T-helper 2 cell (primary cell): ENCODE results near the gene ZDHHC14.
"Not testable (repeated sequence)": the region's sequence is repeated elsewhere in the genome, so short reads cannot be mapped to it uniquely, and the experiment has no call there.

Experiments
- DNase-seq, 5 experiments: peaks; one replicate each; pipeline versions ENCODE4 v3.0.0 to v3.0.0-alpha.2; 2012 to 2022
- total RNA-seq, 2 donors: gene quantifications; one replicate each; lab custom pipeline; 2026; lab: John Stamatoyannopoulos, UW

Gene ZDHHC14
- 1.8 to 3.1 reads per million in 2 donors for total RNA-seq

- DNase-seq: peak; percentile 82 to 92 (median 83)
These were observed at the start of gene ZDHHC14 for GRCh38 chr6:157380779-157381561. Gene ZDHHC14 (plus strand): TSS chr6:157381190.

GRCh38 chr6:157332813-157333212, 48.2 kb upstream of the ZDHHC14 start:
- no peak for DNase-seq

DNA sequence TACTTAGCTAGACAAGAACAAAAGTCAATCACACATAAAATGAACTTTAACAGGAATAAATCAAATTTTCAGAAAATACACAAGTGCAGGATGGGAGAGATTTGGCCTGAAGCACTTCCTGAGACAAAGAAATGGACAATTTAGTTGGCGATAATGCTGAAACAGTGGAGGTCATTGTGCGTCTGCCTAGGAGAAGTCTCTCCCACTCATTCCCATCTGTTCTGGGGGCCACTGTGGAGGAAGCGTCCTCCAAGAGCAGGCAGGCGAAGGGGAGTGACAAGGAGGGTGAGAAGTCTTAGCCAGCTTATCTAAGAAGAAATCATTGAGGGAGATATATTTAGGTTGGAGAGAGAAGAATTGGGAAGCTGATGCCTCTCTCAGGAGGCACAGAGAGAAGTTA, 47.5 kb upstream of the ZDHHC14 start:
- DNase-seq: no peak

- DNase-seq: no peak
These were observed 47.0 kb upstream of the ZDHHC14 start for GRCh38 chr6:157333956-157334355.

DNA sequence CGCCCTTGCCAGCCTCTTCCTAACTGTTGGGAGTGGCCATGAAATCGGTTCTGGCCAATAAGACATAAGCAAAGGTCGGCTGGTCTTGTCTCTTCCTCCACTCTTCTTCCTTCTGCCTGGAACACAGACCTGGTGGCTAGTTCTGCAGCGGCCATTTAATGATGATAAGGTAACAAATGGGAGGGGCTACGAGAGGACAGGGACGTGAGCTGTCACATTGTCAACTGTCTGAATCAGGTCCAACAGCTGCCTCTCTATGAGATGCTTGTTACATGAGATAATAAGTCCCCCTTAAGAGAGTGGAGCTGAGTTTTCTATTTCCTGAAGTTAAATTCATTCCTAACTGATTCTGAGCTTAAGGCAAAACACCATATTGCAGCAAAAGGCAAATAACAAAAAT, 45.2 kb upstream of the ZDHHC14 start:
- DNase-seq: no peak

GRCh38 chr6:157337276-157337675, 43.7 kb upstream of the ZDHHC14 start:
- not testable (repeated sequence) for DNase-seq

DNA sequence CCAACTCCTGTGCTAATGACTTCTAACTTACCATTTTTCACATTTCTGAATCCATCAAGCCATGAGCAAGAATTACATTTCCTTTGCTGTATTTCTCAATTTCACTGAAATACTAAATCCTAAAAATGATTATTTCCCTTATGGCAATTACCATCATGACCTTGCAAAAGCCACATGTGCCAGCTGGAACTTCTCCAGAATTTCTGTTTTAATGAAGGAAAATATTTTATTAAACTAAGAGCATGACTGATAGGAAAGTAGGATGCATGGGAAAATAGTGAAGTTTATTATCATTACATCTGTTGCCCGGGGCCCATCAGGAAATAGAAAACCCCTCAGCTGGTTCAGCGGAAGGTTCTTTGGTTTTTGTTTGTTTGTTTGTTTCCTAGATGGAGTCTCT, 43.2 kb upstream of the ZDHHC14 start:
- no peak for DNase-seq

DNA sequence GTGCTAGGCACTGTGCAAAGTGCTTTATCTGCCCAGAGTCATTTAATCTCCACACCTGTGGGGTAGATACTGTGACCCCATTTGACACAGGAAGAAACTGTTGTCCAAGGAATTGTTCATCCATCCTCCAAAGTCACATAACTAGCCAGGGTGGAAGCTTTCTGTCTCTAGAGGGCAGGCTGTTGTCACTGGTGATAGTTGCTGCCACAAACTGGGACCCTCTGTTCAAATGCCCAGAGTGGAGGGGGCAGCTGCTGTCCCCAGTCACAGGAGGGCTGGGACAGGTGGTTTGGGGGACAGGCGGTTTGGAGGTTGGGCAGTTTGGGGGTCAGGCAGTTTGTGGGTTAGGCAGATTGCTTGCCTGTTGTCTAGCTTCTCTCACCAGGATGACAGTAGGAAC, 41.6 kb upstream of the ZDHHC14 start:
- no peak for DNase-seq

- DNase-seq: no peak
These were observed 37.3 kb upstream of the ZDHHC14 start for GRCh38 chr6:157343732-157344131.

GRCh38 chr6:157346373-157346772, 34.6 kb upstream of the ZDHHC14 start:
- no peak for DNase-seq

GRCh38 chr6:157358287-157358686, 22.7 kb upstream of the ZDHHC14 start:
- no peak for DNase-seq

- DNase-seq: no peak
These were observed 19.1 kb upstream of the ZDHHC14 start for GRCh38 chr6:157361886-157362285.

- no peak for DNase-seq
These were observed 16.3 kb upstream of the ZDHHC14 start for GRCh38 chr6:157364705-157365104.

- no peak for DNase-seq
These were observed 14.3 kb upstream of the ZDHHC14 start for GRCh38 chr6:157366648-157367047.

- DNase-seq: no peak
These were observed 12.5 kb upstream of the ZDHHC14 start for GRCh38 chr6:157368359-157369049.

- DNase-seq: no peak
These were observed 10.2 kb upstream of the ZDHHC14 start for GRCh38 chr6:157370755-157371154.

GRCh38 chr6:157372501-157373280, 8.3 kb upstream of the ZDHHC14 start:
- no peak for DNase-seq

DNA sequence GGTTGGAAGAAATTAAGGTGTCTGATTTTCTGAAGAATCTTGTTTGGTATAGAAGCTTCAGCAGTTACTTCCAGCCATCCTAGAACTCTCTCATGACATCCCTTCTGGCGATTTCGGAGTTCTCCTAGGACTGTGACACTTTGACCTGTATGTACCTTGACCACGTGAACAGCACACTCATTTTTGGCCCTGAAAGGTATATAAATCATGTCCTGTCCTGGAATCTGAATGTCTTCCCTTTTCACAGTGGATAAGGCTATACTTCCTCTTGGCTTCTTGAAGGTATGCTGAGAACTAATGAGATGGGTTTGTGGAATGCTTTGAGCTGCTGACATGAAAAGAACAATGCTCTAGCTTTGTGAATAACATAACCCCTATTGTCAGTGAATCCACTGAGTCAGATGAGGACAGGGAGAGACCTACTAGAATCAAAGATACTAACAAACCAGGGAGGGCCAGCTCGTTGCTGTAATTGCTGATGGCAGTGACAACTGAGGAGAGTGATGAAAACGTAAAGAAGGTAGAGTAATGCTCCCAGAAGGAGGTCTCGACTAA, 6.0 kb upstream of the ZDHHC14 start:
- no peak for DNase-seq

DNA sequence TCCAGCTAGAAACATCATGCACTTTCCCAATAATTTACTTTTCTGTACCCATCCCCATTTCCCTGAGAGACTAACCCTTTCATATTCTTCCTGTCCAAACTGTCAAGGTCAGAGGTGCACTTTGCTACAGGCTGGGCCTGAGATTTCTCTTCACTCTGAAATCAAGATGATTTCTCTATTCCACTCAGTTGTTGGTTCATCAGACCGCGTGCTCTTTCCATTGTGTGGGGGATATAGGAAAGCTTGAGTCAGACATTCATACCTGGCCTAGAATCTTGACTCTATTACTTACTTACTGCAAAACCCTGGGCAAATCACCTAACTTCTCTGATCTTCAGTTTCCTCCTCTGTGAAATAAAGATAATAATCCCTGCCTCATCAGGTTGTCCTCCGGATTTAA, 4.7 kb upstream of the ZDHHC14 start:
- no peak for DNase-seq

DNA sequence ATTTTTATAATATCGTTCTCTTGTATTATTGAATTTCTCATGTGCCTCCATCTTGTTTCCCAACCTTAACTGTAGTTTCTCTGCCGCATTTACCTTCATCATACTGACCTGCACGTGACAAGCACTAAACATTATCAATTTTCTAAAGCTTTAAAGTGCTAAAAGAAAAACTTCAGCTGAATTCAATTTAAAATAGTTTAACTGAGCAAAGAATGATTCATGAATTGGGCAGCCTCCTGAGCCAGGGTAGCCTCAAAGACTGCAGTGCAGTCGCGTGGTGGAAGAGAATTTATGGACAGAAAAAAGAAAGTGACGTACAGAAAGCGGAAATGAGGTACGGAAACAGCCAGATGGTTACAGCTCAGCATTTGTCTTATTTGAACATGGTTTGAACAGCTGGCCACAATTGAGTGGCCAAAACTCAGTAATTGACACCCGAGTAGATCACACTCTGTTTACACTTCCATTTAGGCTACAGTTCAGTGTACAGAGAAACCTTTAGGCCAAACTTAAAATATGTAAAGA, 4.2 kb upstream of the ZDHHC14 start:
- no peak for DNase-seq

DNA sequence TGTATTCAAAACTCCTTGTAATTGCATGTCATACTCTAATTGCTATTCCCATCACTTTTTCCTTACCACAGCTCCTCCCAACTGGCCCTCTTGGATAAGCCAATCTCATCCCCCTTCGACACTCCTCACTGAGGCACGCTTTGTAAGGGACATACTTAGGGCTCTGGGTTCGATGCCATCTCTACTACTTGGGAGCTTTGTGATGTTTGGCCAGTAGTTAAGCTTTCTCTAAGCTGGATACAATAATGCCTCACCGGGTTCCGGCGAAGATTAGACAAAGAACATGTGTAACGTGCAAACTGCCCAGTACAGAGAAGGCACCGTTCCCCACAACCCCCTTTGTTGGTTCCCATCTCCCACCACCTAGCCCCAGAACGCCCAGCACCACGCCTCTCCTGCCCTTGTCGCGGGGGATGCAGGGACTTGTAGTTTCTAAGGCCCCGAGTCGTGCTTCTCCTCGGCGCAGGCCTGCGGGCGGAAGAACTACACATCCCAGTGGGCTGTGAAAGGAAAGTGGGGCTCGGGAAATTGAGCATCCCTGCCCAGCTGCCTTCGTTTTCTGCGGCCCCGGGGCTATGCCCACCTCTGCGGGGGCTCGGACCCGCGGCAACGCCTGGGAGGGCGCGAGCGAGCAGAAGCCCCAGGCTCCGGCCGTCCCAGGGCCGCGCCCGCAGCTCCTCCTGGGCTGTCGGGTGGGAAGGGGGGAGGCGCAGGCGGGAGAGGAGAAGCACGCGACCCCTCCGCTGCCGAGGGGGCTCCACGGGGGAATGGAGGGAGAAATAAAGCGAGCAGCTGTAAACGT, 1.1 kb upstream of the ZDHHC14 start:
- peak; percentile 62 to 93 (median 79) for DNase-seq

GRCh38 chr6:157380458-157380778, 572 bp upstream of the ZDHHC14 start:
- DNase-seq: no peak
